HCT116 (cell line): ENCODE measurements around the gene INPP5D. TPM values are rescaled to one million over a fixed set of nuclear protein-coding genes. Genes with fewer than 3 reads are reported as not detected.

Source experiments
- ATAC-seq: fragments of 200-7000 bp; cut with Tn5 transposase; 2 replicates; pipeline ENCODE4 v1.9.1; 2020; ENCODE audit warnings: mild to moderate bottlenecking, moderate library complexity
- BruUV-seq: library from RNA; stranded (reverse); fragments of 400-500 nt; replicated peaks from 2 replicates; lab custom pipeline; 2021; lab: Mats Ljungman, UMichigan
- CTCF ChIA-PET: fragments of 300-600 bp; sonication (Branson Sonifier 250); formaldehyde crosslinking; loops from one replicate; lab custom pipeline; 2021; ENCODE audit warnings: antibody characterized with exemption; lab: Charles Lee
- POLR2A ChIA-PET: fragments of 300-600, 350-600 bp; sonication (Branson Sonifier 250); formaldehyde crosslinking; loops from one replicate; lab custom pipeline; 2021; ENCODE audit warnings: antibody characterized with exemption; lab: Charles Lee
- RAD21 ChIA-PET, 2 experiments: fragments of 300-600 bp; sonication (Branson Sonifier 250); formaldehyde crosslinking; loops; one replicate each; lab custom pipeline; 2023; ENCODE audit warnings: low total read pairs in 2 of 2; ENCODE audit not compliant: uncharacterized antibody in 2 of 2, unreplicated experiment in 2 of 2, low non-redundant PET in 1 of 2; lab: Charles Lee
- DNase-seq: peaks from one replicate; pipeline ENCODE4 v3.0.0-alpha.2; 2010; ENCODE audit warnings: low read depth, low spot score
- H2AFZ ChIP-seq: fragments of 200-600 bp; shearing (Covaris generic), sonication (generic); 2 replicates; pipeline ENCODE4 v1.6.1; 2017; ENCODE audit warnings: low read depth, mixed run types, mixed read lengths, antibody characterized with exemption, low read length; ENCODE audit not compliant: poor library complexity, severe bottlenecking
- H3K27ac ChIP-seq: 2 replicates; pipeline ENCODE4 v1.5.1; 2012; ENCODE audit warnings: low read depth, low read length
- H3K27me3 ChIP-seq: fragments of 200-600 bp; sonication (generic); 2 replicates; pipeline ENCODE4 v1.6.1; 2016; ENCODE audit warnings: mixed run types, low read length, mixed read lengths; ENCODE audit not compliant: insufficient read depth
- H3K36me3 ChIP-seq, 2 experiments: fragments of 200-500 bp in 1 of 2; fragments of 200-600 bp in 1 of 2; sonication (Bioruptor generic) in 1 of 2; sonication (generic) in 1 of 2; 2 replicates each; pipeline versions ENCODE4 v1.5.1 to v1.6.1; 2014 to 2016; ENCODE audit warnings: low read length in 2 of 2, inconsistent platforms in 1 of 2, mixed read lengths in 1 of 2, mixed run types in 1 of 2; ENCODE audit not compliant: insufficient read depth in 2 of 2, control insufficient read depth in 1 of 2
- H3K4me1 ChIP-seq, 2 experiments: fragments of 200-600 bp in 1 of 2; sonication (generic) in 1 of 2; 2 replicates each; pipeline versions ENCODE4 v1.5.1 to v1.6.1; 2012 to 2017; ENCODE audit warnings: low read length in 2 of 2, inconsistent platforms in 1 of 2, mild to moderate bottlenecking in 1 of 2, mixed read lengths in 1 of 2, mixed run types in 1 of 2, moderate library complexity in 1 of 2; ENCODE audit not compliant: insufficient read depth in 2 of 2, control insufficient read depth in 1 of 2
- H3K4me2 ChIP-seq: fragments of 200-600 bp; sonication (generic); 2 replicates; pipeline ENCODE4 v1.6.1; 2017; ENCODE audit warnings: mixed run types, low read length, mixed read lengths
- H3K4me3 ChIP-seq, 2 experiments: fragments of 200-600 bp in 1 of 2; sonication (generic) in 1 of 2; replicated peaks in 1 of 2; 2 replicates each; pipeline ENCODE4 v1.5.1; 2011 to 2016; ENCODE audit warnings: low read length in 2 of 2, control low read depth in 1 of 2, low read depth in 1 of 2, mild to moderate bottlenecking in 1 of 2, mixed read lengths in 1 of 2, mixed run types in 1 of 2
- H3K79me2 ChIP-seq: fragments of 200-600 bp; sonication (generic); 2 replicates; pipeline ENCODE4 v1.6.1; 2017; ENCODE audit warnings: mild to moderate bottlenecking, mixed run types, low read length, moderate library complexity, mixed read lengths; ENCODE audit not compliant: insufficient read depth
- H3K9ac ChIP-seq: fragments of 200-600 bp; sonication (generic); 2 replicates; pipeline ENCODE4 v1.6.1; 2016; ENCODE audit warnings: low read length, mixed read lengths
- H3K9me2 ChIP-seq: fragments of 200-600 bp; sonication (generic), shearing (Covaris generic); 2 replicates; pipeline ENCODE4 v1.6.1; 2017; ENCODE audit warnings: mixed run types, mild to moderate bottlenecking, moderate library complexity; ENCODE audit not compliant: insufficient read depth
- H3K9me3 ChIP-seq, 2 experiments: fragments of 200-500 bp in 1 of 2; fragments of 200-600 bp in 1 of 2; sonication (Bioruptor generic) in 1 of 2; sonication (generic) in 1 of 2; 2 replicates each; pipeline ENCODE4 v1.6.1; 2014 to 2017; ENCODE audit warnings: low read length in 2 of 2, mixed read lengths in 2 of 2, inconsistent platforms in 1 of 2, low read depth in 1 of 2, mild to moderate bottlenecking in 1 of 2, mixed run types in 1 of 2, moderate library complexity in 1 of 2; ENCODE audit not compliant: control insufficient read depth in 1 of 2, insufficient read depth in 1 of 2
- H4K20me1 ChIP-seq: fragments of 200-600 bp; sonication (generic), shearing (Covaris generic); 2 replicates; pipeline ENCODE4 v1.6.1; 2017; ENCODE audit warnings: mixed run types, mild to moderate bottlenecking, moderate library complexity; ENCODE audit not compliant: insufficient read depth
- CEBPB ChIP-seq: IDR thresholded peaks from 2 replicates; pipeline ENCODE4 v1.6.1; 2012; ENCODE audit warnings: low read depth
- EGR1 ChIP-seq: IDR thresholded peaks from 2 replicates; pipeline ENCODE4 v1.6.1; 2012; ENCODE audit warnings: low read depth
- EZH2 ChIP-seq: fragments of 200-600 bp; sonication (generic); IDR thresholded peaks from 2 replicates; pipeline ENCODE4 v1.6.1; 2017; ENCODE audit warnings: antibody characterized with exemption, mixed run types
- EZH2phosphoT487 ChIP-seq: fragments of 200-600 bp; IDR thresholded peaks from 2 replicates; pipeline ENCODE4 v1.6.1; 2018; ENCODE audit warnings: antibody characterized with exemption, borderline replicate concordance
- FOSL1 ChIP-seq: IDR thresholded peaks from 2 replicates; pipeline ENCODE4 v1.6.1; 2012; ENCODE audit warnings: low read depth
- JUND ChIP-seq: IDR thresholded peaks from 2 replicates; pipeline ENCODE4 v1.6.1; 2012
- POLR2A ChIP-seq: IDR thresholded peaks from 2 replicates; pipeline ENCODE4 v1.7.0; 2011; ENCODE audit warnings: borderline replicate concordance; ENCODE audit not compliant: insufficient read depth, insufficient read length; ENCODE audit errors: extremely low read depth
- POLR2AphosphoS5 ChIP-seq: IDR thresholded peaks from 2 replicates; pipeline ENCODE4 v1.6.1; 2011; ENCODE audit warnings: mild to moderate bottlenecking, low read depth, low read length, moderate library complexity
- RAD21 ChIP-seq: IDR thresholded peaks from 2 replicates; pipeline ENCODE4 v1.6.1; 2012; ENCODE audit warnings: low read depth, mild to moderate bottlenecking
- REST ChIP-seq: IDR thresholded peaks from 2 replicates; pipeline ENCODE4 v1.6.1; 2012; ENCODE audit warnings: low read depth
- SIN3A ChIP-seq: IDR thresholded peaks from 2 replicates; pipeline ENCODE4 v1.6.1; 2012; ENCODE audit warnings: low read depth
- SP1 ChIP-seq: IDR thresholded peaks from 2 replicates; pipeline ENCODE4 v1.6.1; 2012; ENCODE audit warnings: low read depth
- TCF7L2 ChIP-seq: IDR thresholded peaks from 2 replicates; pipeline ENCODE4 v1.7.0; 2011; ENCODE audit warnings: borderline replicate concordance, inconsistent platforms; ENCODE audit not compliant: insufficient read depth, insufficient read length; ENCODE audit errors: extremely low read depth
- YY1 ChIP-seq: IDR thresholded peaks from 2 replicates; pipeline ENCODE4 v1.6.1; 2011; ENCODE audit warnings: low read length, low read depth, moderate library complexity, mild to moderate bottlenecking; ENCODE audit not compliant: insufficient replicate concordance; ENCODE audit errors: extremely low read depth
- ZNF274 ChIP-seq: fragments of 200-500 bp; sonication (Bioruptor generic); IDR thresholded peaks from 2 replicates; pipeline ENCODE4 v1.6.1; 2014; ENCODE audit warnings: mild to moderate bottlenecking, low read depth, low read length, inconsistent platforms
- intact Hi-C: fragments of 100-400 bp; cut with micrococcal nuclease; formaldehyde crosslinking; loops from 2 replicates; pipeline ENCODE4 v1.10.0; 2022
- total RNA-seq: library from RNA; stranded (reverse); gene quantifications from one replicate; pipeline ENCODE4 v1.2.1, GENCODE V29; 2021; ENCODE audit not compliant: unreplicated experiment
- TF ChIP-seq, protein P1 (sequence below), 3 experiments: fragments of 200-600 bp in 1 of 3; sonication (generic) in 1 of 3; IDR thresholded peaks in 2 of 3; conservative IDR thresholded peaks in 1 of 3; 2 replicates each; pipeline ENCODE4 v1.5.1; 2012 to 2017; ENCODE audit warnings: low read depth in 2 of 3, low read length in 2 of 3, antibody characterized with exemption in 1 of 3, borderline replicate concordance in 1 of 3, control low read depth in 1 of 3, mild to moderate bottlenecking in 1 of 3, mixed read lengths in 1 of 3, mixed run types in 1 of 3, moderate library complexity in 1 of 3; ENCODE audit not compliant: insufficient read depth in 1 of 3
- TF ChIP-seq, protein P2 (sequence below): IDR thresholded peaks from 2 replicates; pipeline ENCODE4 v1.6.1; 2012

Gene INPP5D
- total RNA-seq, 1 experiment from 2014 or later = 1.8 TPM

GRCh38 chr2:233059547-233059796 is 670 bp upstream of the INPP5D start:
- BruUV-seq = no TSS peak
- Histone ChIP-seq H3K9ac (no peak overlapping the region), H3K27me3 (no peaks in the 10 kb centered on the region; the same call in 1 of the 2 replicates), H3K79me2 (no peaks in the 10 kb centered on the region), H2AFZ (no peak overlapping the region), H3K4me1 (no peaks in the 10 kb centered on the region), H4K20me1 (no peaks in the 10 kb centered on the region), H3K27ac (no peak overlapping the region), H3K4me3 (no peak overlapping the region), H3K9me2 (no peaks in the 10 kb centered on the region), H3K9me3 (no peaks in the 10 kb centered on the region), H3K36me3 (no peaks in the 10 kb centered on the region), H3K4me2 (no peak overlapping the region)
- ATAC-seq (peak; percentile 68), DNase-seq (no peak)
- CTCF ChIA-PET = interaction anchor here (1.4 kb wide), 1 partner anchor 191 kb away, joined by 4 read pairs; no protein-coding TSS in a partner anchor
- RAD21 ChIA-PET = no interaction called here
- POLR2A ChIA-PET = no interaction called here
- intact Hi-C loops = no loop called here
- TF ChIP-seq TCF7L2 (no peak), FOSL1 (no peak), POLR2AphosphoS5 (no peak), EZH2 (no peak), ZNF274 (no peak), EGR1 (no peak), EZH2phosphoT487 (no peak), REST (no peak), POLR2A (no peak), SIN3A (no peak), SP1 (no peak), CEBPB (no peak), JUND (no peak), RAD21 (peak; percentile 62), YY1 (no peak)
- TF ChIP-seq, protein P1, sequence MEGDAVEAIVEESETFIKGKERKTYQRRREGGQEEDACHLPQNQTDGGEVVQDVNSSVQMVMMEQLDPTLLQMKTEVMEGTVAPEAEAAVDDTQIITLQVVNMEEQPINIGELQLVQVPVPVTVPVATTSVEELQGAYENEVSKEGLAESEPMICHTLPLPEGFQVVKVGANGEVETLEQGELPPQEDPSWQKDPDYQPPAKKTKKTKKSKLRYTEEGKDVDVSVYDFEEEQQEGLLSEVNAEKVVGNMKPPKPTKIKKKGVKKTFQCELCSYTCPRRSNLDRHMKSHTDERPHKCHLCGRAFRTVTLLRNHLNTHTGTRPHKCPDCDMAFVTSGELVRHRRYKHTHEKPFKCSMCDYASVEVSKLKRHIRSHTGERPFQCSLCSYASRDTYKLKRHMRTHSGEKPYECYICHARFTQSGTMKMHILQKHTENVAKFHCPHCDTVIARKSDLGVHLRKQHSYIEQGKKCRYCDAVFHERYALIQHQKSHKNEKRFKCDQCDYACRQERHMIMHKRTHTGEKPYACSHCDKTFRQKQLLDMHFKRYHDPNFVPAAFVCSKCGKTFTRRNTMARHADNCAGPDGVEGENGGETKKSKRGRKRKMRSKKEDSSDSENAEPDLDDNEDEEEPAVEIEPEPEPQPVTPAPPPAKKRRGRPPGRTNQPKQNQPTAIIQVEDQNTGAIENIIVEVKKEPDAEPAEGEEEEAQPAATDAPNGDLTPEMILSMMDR (IDR thresholded peaks at IDR 0.05 in 2 of 3, conservative IDR thresholded peaks at IDR 0.05 in 1 of 3; ENCODE audit: borderline replicate concordance in 1 of 3, insufficient read depth in 1 of 3, low read depth in 2 of 3, low read length in 2 of 3) = peak in 2 of 3 experiments; percentile 17 to 37; a peak in 2 of 6 replicates
- TF ChIP-seq, protein P2, sequence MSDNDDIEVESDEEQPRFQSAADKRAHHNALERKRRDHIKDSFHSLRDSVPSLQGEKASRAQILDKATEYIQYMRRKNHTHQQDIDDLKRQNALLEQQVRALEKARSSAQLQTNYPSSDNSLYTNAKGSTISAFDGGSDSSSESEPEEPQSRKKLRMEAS = no peak
